PC-9 (cell line): ENCODE results near the gene ZNF408.

Experiments used
- EZH2 ChIP-seq: fragments of 200-600 bp; sonication (generic); IDR thresholded peaks from 2 replicates; pipeline ENCODE4 v1.8.0; 2017; ENCODE audit warnings: antibody characterized with exemption, low read depth
- TF ChIP-seq, protein P1 (sequence below): fragments of 200-600 bp; sonication (generic); conservative IDR thresholded peaks from 2 replicates; pipeline ENCODE4 v1.6.1; 2017; ENCODE audit warnings: mixed run types, antibody characterized with exemption, mild to moderate bottlenecking, moderate library complexity

GRCh38 chr11:46721286-46721685, 20.5 kb downstream of the ZNF408 start:
- TF ChIP-seq, protein P1, sequence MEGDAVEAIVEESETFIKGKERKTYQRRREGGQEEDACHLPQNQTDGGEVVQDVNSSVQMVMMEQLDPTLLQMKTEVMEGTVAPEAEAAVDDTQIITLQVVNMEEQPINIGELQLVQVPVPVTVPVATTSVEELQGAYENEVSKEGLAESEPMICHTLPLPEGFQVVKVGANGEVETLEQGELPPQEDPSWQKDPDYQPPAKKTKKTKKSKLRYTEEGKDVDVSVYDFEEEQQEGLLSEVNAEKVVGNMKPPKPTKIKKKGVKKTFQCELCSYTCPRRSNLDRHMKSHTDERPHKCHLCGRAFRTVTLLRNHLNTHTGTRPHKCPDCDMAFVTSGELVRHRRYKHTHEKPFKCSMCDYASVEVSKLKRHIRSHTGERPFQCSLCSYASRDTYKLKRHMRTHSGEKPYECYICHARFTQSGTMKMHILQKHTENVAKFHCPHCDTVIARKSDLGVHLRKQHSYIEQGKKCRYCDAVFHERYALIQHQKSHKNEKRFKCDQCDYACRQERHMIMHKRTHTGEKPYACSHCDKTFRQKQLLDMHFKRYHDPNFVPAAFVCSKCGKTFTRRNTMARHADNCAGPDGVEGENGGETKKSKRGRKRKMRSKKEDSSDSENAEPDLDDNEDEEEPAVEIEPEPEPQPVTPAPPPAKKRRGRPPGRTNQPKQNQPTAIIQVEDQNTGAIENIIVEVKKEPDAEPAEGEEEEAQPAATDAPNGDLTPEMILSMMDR = no peak
- TF ChIP-seq EZH2 = no peak
